ENCODE measurements around the gene GGA1. TPM values are rescaled to one million over a fixed set of nuclear protein-coding genes. Genes with fewer than 3 reads are reported as not detected.

GGA1 gene
- total and polyA plus RNA-seq, 5 donors from 2014 or later, result 14.0 to 69.7 (median 16.9) TPM

DNA sequence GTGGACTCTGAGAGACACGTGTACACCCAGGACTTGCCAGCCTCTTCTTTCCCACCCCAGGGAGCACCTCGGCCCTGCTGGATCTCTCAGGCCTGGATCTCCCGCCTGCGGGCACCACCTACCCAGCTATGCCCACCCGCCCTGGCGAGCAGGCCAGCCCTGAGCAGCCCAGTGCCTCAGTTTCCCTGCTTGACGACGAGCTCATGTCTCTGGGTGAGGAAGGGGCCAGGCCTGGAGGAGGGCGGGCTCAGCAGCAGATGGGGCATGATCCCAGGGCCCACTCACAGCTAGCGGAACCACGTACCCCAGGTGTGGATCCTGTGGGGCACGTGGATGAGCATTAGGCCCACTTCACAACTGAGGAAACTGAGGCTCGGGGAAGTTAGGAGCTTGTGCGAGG, 17.1 kb downstream of the GGA1 start:
- Mint-ChIP-seq H3K4me1 (peaks cover 0 to 70% (median 26%) of the 10 kb centered on the region in 4 donors), H3K27ac (peak overlapping the region in 2 of 3 donors; percentile 84 to 88), H3K27me3 (no peaks in the 10 kb centered on the region), H3K9me3 (no peaks in the 10 kb centered on the region), H3K36me3 (peaks cover 3% of the 10 kb centered on the region), H3K4me3 (peak overlapping the region in 1 of 4 donors; percentile 31)
- no peaks in the 10 kb centered on the region for H3K27me3 ChIP-seq (ENCODE audit: control insufficient read depth, insufficient read depth, low read length)
- H3K36me3 ChIP-seq (ENCODE audit: control insufficient read depth, insufficient read depth, low read length), result peaks cover 2% of the 10 kb centered on the region
- H3K9me3 ChIP-seq (ENCODE audit: control insufficient read depth in 2 of 2, low read length in 2 of 2), result no peaks in the 10 kb centered on the region
- H3K4me3 ChIP-seq (ENCODE audit: low read depth, low read length), result no peak overlapping the region
- H3K27ac ChIP-seq (ENCODE audit: insufficient read depth, low read length, poor library complexity, severe bottlenecking), result peak overlapping the region; percentile 81
- H3K4me1 ChIP-seq (ENCODE audit: control insufficient read depth, insufficient read depth, low read length, poor library complexity, severe bottlenecking), result peaks cover 57% of the 10 kb centered on the region
- DNase-seq (no peak), ATAC-seq (ENCODE audit: low read depth in 2 of 2) (no peak)

DNA sequence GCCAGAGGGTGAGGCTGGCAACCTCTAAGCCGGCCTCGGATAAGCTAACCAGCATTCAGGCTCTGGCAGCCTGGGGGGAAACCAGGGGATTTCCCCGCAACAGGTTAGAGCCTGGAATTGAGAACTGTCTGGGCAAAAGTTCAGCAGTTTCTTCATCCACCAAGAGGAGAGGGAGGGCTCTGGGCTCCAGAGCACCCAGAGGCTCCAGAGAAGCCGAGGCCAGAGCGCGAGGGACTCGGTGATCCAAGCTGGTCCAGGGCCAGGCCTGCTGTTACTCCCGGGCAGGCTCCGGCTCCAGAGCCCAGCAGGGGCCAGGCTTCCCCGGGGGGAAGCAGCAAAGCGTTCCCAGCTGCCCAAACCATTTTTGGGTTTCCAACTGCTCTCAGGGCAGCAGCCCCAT, 17.5 kb downstream of the GGA1 start:
- H3K27ac Mint-ChIP-seq, result peak overlapping the region in 2 of 3 donors; percentile 84 to 92
- peak overlapping the region in 1 of 4 donors; percentile 31 for H3K4me3 Mint-ChIP-seq
- Histone ChIP-seq H3K9me3 (ENCODE audit: control insufficient read depth in 2 of 2, low read length in 2 of 2) (no peaks in the 10 kb centered on the region), H3K36me3 (ENCODE audit: control insufficient read depth, insufficient read depth, low read length) (no peaks in the 10 kb centered on the region), H3K4me3 (ENCODE audit: low read depth, low read length) (no peak overlapping the region), H3K4me1 (ENCODE audit: control insufficient read depth, insufficient read depth, low read length, poor library complexity, severe bottlenecking) (peaks cover 59% of the 10 kb centered on the region), H3K27me3 (ENCODE audit: control insufficient read depth, insufficient read depth, low read length) (no peaks in the 10 kb centered on the region), H3K27ac (ENCODE audit: insufficient read depth, low read length, poor library complexity, severe bottlenecking) (peak overlapping the region; percentile 81)
- H3K27me3 Mint-ChIP-seq, result no peaks in the 10 kb centered on the region
- ATAC-seq (ENCODE audit: low read depth in 2 of 2) (no peak), DNase-seq (no peak)
- peaks cover 0 to 71% (median 26%) of the 10 kb centered on the region in 4 donors for H3K4me1 Mint-ChIP-seq
- peaks cover 3% of the 10 kb centered on the region for H3K36me3 Mint-ChIP-seq
- no peaks in the 10 kb centered on the region for H3K9me3 Mint-ChIP-seq

DNA sequence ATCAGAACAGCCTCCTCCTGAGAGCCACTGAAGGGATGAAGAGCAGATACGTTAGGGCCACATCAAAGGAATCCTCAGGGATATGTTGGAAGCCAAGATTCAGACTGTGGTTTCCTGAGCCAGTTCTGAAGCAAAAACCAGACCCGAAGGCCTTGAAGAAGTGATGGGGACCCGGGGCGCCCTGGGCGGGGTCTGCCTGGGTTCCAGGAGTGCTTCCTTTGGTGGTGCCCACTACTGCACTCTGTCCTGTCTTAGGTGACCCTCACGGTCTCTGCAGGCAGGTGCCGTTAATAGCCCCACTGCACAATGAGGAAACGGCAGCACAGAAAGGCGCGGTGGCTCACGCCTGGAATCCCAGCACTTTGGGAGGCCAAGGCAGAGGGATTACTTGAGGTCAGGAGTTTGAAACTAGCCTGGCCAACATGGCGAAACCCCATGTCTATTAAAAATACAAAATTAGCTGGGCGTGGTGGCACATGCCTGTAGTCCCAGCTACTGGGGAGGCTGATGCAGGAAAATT, 18.0 kb downstream of the GGA1 start:
- Mint-ChIP-seq H3K36me3 (peaks cover 3% of the 10 kb centered on the region), H3K4me1 (peaks cover 0 to 74% (median 26%) of the 10 kb centered on the region in 4 donors), H3K27ac (peak overlapping the region; percentile 84 to 98 (median 92)), H3K4me3 (peak overlapping the region in 3 of 4 donors; percentile 60 to 82 (median 73)), H3K27me3 (no peaks in the 10 kb centered on the region), H3K9me3 (no peaks in the 10 kb centered on the region)
- peak overlapping the region; percentile 81 for H3K27ac ChIP-seq (ENCODE audit: insufficient read depth, low read length, poor library complexity, severe bottlenecking)
- no peak for DNase-seq
- H3K9me3 ChIP-seq (ENCODE audit: control insufficient read depth in 2 of 2, low read length in 2 of 2), result no peaks in the 10 kb centered on the region
- H3K4me1 ChIP-seq (ENCODE audit: control insufficient read depth, insufficient read depth, low read length, poor library complexity, severe bottlenecking), result peaks cover 64% of the 10 kb centered on the region
- no peaks in the 10 kb centered on the region for H3K36me3 ChIP-seq (ENCODE audit: control insufficient read depth, insufficient read depth, low read length)
- no peak for ATAC-seq (ENCODE audit: low read depth in 2 of 2)
- H3K4me3 ChIP-seq (ENCODE audit: low read depth, low read length), result no peak overlapping the region
- H3K27me3 ChIP-seq (ENCODE audit: control insufficient read depth, insufficient read depth, low read length), result no peaks in the 10 kb centered on the region

DNA sequence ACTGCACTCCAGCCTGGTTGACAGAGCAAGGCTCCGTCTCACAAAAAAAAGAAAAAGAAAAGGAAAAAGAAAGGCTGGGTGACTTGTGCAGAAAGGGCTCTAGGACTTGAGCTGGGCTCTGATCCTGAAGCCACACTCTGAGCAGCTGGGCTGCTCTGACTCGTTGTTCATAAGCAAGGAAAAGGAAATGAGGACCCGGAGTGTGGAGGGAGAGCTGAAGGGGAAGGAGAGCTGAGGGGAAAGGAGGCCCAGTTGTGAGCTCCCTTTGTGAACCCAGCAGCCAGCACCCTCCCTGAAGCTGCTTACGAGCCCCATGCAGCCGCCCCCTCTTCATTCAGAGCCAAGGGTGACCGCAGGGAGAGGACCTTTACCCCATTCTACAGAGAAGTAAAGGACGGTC, 18.5 kb downstream of the GGA1 start:
- H3K4me3 ChIP-seq (ENCODE audit: low read depth, low read length), result peak overlapping the region; percentile 41
- ATAC-seq (ENCODE audit: low read depth in 2 of 2), result peak; percentile 8 to 10

DNA sequence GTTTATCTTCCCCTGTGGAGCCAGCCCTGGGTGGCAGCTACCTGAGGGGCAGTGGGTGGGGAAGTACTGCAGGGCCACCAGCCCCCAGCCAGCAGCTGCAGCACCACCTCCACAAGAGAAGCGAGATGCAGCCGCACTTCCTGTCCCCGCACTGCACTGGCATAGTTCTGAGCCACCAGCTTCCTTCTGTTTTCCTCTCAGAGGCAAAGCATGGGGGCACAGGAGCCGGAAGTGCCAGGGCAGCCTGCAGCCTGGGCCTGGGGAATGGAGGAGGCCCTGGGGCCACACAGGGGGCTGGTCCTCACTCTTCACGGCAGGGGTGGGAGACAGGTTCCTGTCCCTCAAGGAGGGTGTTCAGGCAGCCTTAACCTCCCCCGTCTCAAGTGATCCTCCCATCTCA, 18.9 kb downstream of the GGA1 start:
- H3K4me1 ChIP-seq (ENCODE audit: control insufficient read depth, insufficient read depth, low read length, poor library complexity, severe bottlenecking), result peaks cover 73% of the 10 kb centered on the region
- Mint-ChIP-seq H3K4me1 (peaks cover 0 to 80% (median 26%) of the 10 kb centered on the region in 4 donors), H3K4me3 (peak overlapping the region; percentile 60 to 90 (median 78)), H3K27ac (peak overlapping the region; percentile 84 to 98 (median 92)), H3K27me3 (no peaks in the 10 kb centered on the region), H3K36me3 (peaks cover 3% of the 10 kb centered on the region), H3K9me3 (peaks cover 0 to 1% (median 0%) of the 10 kb centered on the region in 7 donors)
- H3K4me3 ChIP-seq (ENCODE audit: low read depth, low read length), result peak overlapping the region; percentile 41
- H3K36me3 ChIP-seq (ENCODE audit: control insufficient read depth, insufficient read depth, low read length), result no peaks in the 10 kb centered on the region
- no peaks in the 10 kb centered on the region for H3K27me3 ChIP-seq (ENCODE audit: control insufficient read depth, insufficient read depth, low read length)
- H3K27ac ChIP-seq (ENCODE audit: insufficient read depth, low read length, poor library complexity, severe bottlenecking), result peak overlapping the region; percentile 81
- ATAC-seq (ENCODE audit: low read depth in 2 of 2), result peak; percentile 80 to 87
- DNase-seq, result peak; percentile 35 to 86 (median 61)
- H3K9me3 ChIP-seq (ENCODE audit: control insufficient read depth in 2 of 2, low read length in 2 of 2), result no peaks in the 10 kb centered on the region

More for the DNA sequence above, 18.5 kb downstream of the GGA1 start:
- H3K36me3 Mint-ChIP-seq, result peaks cover 3% of the 10 kb centered on the region
- Histone ChIP-seq H3K27me3 (ENCODE audit: control insufficient read depth, insufficient read depth, low read length) (no peaks in the 10 kb centered on the region), H3K9me3 (ENCODE audit: control insufficient read depth in 2 of 2, low read length in 2 of 2) (no peaks in the 10 kb centered on the region), H3K36me3 (ENCODE audit: control insufficient read depth, insufficient read depth, low read length) (no peaks in the 10 kb centered on the region), H3K27ac (ENCODE audit: insufficient read depth, low read length, poor library complexity, severe bottlenecking) (peak overlapping the region; percentile 81), H3K4me1 (ENCODE audit: control insufficient read depth, insufficient read depth, low read length, poor library complexity, severe bottlenecking) (peaks cover 69% of the 10 kb centered on the region)
- H3K27me3 Mint-ChIP-seq, result no peaks in the 10 kb centered on the region
- peak overlapping the region; percentile 60 to 90 (median 78) for H3K4me3 Mint-ChIP-seq
- peak overlapping the region; percentile 84 to 98 (median 92) for H3K27ac Mint-ChIP-seq
- H3K9me3 Mint-ChIP-seq, result peaks cover 0 to 1% (median 0%) of the 10 kb centered on the region in 7 donors
- peaks cover 0 to 77% (median 26%) of the 10 kb centered on the region in 4 donors for H3K4me1 Mint-ChIP-seq
- DNase-seq, result no peak

DNA sequence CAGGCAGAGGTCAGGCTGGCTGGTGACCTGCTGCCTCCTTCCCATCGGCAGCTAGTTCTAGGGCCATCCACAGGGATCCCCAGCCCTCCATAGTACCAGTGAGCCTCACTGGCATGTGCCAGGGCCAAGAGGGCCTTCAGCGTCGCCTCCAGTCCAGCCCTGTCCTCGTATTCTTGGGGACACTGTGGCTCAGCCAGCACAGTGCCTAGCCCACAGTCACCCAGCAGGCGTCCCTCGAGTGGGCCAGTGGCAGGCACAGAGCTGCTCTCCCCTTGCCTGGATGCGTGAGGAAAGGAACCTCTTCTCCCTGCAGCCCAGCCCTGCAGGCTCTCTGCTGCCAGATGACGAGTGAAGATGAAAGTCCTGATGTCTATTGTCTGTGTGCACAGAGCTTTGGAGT, 20.2 kb downstream of the GGA1 start:
- H3K9me3 ChIP-seq (ENCODE audit: control insufficient read depth in 2 of 2, low read length in 2 of 2), result no peaks in the 10 kb centered on the region
- no peaks in the 10 kb centered on the region for H3K36me3 ChIP-seq (ENCODE audit: control insufficient read depth, insufficient read depth, low read length)
- no peaks in the 10 kb centered on the region for H3K27me3 ChIP-seq (ENCODE audit: control insufficient read depth, insufficient read depth, low read length)
- no peaks in the 10 kb centered on the region for H3K36me3 Mint-ChIP-seq
- H3K27ac ChIP-seq (ENCODE audit: insufficient read depth, low read length, poor library complexity, severe bottlenecking), result no peak overlapping the region
- ATAC-seq (ENCODE audit: low read depth in 2 of 2), result no peak
- peak overlapping the region; percentile 84 to 98 (median 92) for H3K27ac Mint-ChIP-seq
- DNase-seq, result no peak
- peaks cover 79% of the 10 kb centered on the region for H3K4me1 ChIP-seq (ENCODE audit: control insufficient read depth, insufficient read depth, low read length, poor library complexity, severe bottlenecking)
- H3K27me3 Mint-ChIP-seq, result no peaks in the 10 kb centered on the region
- no peak overlapping the region for H3K4me3 ChIP-seq (ENCODE audit: low read depth, low read length)
- H3K4me3 Mint-ChIP-seq, result peak overlapping the region in 2 of 4 donors; percentile 38 to 60
- H3K4me1 Mint-ChIP-seq, result peaks cover 0 to 82% (median 29%) of the 10 kb centered on the region in 4 donors
- peaks cover 0 to 1% (median 0%) of the 10 kb centered on the region in 7 donors for H3K9me3 Mint-ChIP-seq

DNA sequence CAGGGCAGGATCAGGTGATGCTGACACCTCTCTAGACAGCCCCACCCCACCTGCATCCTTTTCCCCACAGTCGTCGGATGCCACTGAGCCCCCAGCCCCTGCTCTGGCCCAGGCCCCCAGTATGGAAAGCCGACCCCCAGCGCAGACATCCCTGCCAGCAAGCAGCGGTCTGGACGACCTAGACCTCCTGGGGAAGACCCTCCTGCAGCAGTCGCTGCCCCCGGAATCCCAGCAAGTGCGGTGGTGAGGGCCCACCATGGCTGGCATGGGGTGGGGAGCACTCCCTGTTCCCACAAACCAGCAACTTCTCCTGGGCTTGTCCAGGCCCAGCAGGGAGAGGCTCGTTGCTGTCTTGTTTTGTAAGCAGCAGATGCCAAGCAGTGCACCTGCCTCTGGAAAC, 21.3 kb downstream of the GGA1 start:
- Histone ChIP-seq H3K9me3 (ENCODE audit: control insufficient read depth in 2 of 2, low read length in 2 of 2) (no peaks in the 10 kb centered on the region), H3K27ac (ENCODE audit: insufficient read depth, low read length, poor library complexity, severe bottlenecking) (no peak overlapping the region), H3K4me3 (ENCODE audit: low read depth, low read length) (no peak overlapping the region), H3K27me3 (ENCODE audit: control insufficient read depth, insufficient read depth, low read length) (no peaks in the 10 kb centered on the region), H3K36me3 (ENCODE audit: control insufficient read depth, insufficient read depth, low read length) (no peaks in the 10 kb centered on the region), H3K4me1 (ENCODE audit: control insufficient read depth, insufficient read depth, low read length, poor library complexity, severe bottlenecking) (peaks cover 83% of the 10 kb centered on the region)
- H3K9me3 Mint-ChIP-seq, result peaks cover 0 to 1% (median 0%) of the 10 kb centered on the region in 7 donors
- H3K4me3 Mint-ChIP-seq, result no peak overlapping the region
- peaks cover 0 to 83% (median 35%) of the 10 kb centered on the region in 4 donors for H3K4me1 Mint-ChIP-seq
- no peaks in the 10 kb centered on the region for H3K36me3 Mint-ChIP-seq
- H3K27ac Mint-ChIP-seq, result peak overlapping the region in 2 of 3 donors; percentile 20 to 84
- H3K27me3 Mint-ChIP-seq, result no peaks in the 10 kb centered on the region
- no peak for DNase-seq
- ATAC-seq (ENCODE audit: low read depth in 2 of 2), result no peak
